OCI-LY7 (cell line): ENCODE measurements around the gene EPB41L4A. TPM values are rescaled to one million over a fixed set of nuclear protein-coding genes. Genes with fewer than 3 reads are reported as not detected.

ENCODE experiments used
- BruUV-seq: library from RNA; stranded (reverse); fragments of 400-500 nt; replicated peaks from 2 replicates; lab custom pipeline; 2021; lab: Mats Ljungman, UMichigan
- CTCF ChIA-PET: fragments of 300-600 bp; sonication (Branson Sonifier 250); formaldehyde crosslinking; loops from one replicate; lab custom pipeline; 2022; ENCODE audit warnings: antibody characterized with exemption; ENCODE audit not compliant: unreplicated experiment; lab: Charles Lee
- POLR2A ChIA-PET: fragments of 300-600 bp; sonication (Branson Sonifier 250); formaldehyde crosslinking; loops from one replicate; lab custom pipeline; 2022; ENCODE audit warnings: antibody characterized with exemption; lab: Charles Lee
- DNase-seq: peaks from one replicate; pipeline ENCODE4 v3.0.0-alpha.2; 2015; ENCODE audit warnings: low spot score
- H2AFZ ChIP-seq: fragments of 200-600 bp; sonication (generic), shearing (Covaris generic); 2 replicates; pipeline ENCODE4 v1.6.1; 2014; ENCODE audit warnings: mild to moderate bottlenecking, antibody characterized with exemption, low read length, moderate library complexity
- H3K27ac ChIP-seq: fragments of 200-600 bp; sonication (generic); 2 replicates; pipeline ENCODE4 v1.5.1; 2014; ENCODE audit warnings: mixed run types, low read depth, mild to moderate bottlenecking, moderate library complexity, low read length, inconsistent platforms; ENCODE audit not compliant: poor library complexity, severe bottlenecking
- H3K36me3 ChIP-seq: fragments of 200-600 bp; sonication (generic); 2 replicates; pipeline ENCODE4 v1.6.1; 2014; ENCODE audit warnings: mild to moderate bottlenecking, antibody characterized with exemption, low read length, moderate library complexity, mixed read lengths; ENCODE audit not compliant: insufficient read depth
- H3K4me1 ChIP-seq: fragments of 200-600 bp; sonication (generic); 2 replicates; pipeline ENCODE4 v1.5.1; 2014; ENCODE audit warnings: mild to moderate bottlenecking, low read length; ENCODE audit not compliant: insufficient read depth, poor library complexity, severe bottlenecking
- H3K4me2 ChIP-seq: fragments of 200-600 bp; sonication (generic); 2 replicates; pipeline ENCODE4 v1.6.1; 2014; ENCODE audit warnings: mild to moderate bottlenecking, low read length
- H3K4me3 ChIP-seq: fragments of 200-600 bp; sonication (generic); 2 replicates; pipeline ENCODE4 v1.5.1; 2014; ENCODE audit warnings: mild to moderate bottlenecking, low read depth, low read length; ENCODE audit not compliant: poor library complexity, severe bottlenecking
- H3K79me2 ChIP-seq: fragments of 200-600 bp; sonication (generic); 2 replicates; pipeline ENCODE4 v1.6.1; 2016; ENCODE audit warnings: low read depth, mild to moderate bottlenecking, low read length, moderate library complexity, mixed read lengths; ENCODE audit not compliant: insufficient read depth
- H3K9me2 ChIP-seq: fragments of 200-600 bp; sonication (generic); 2 replicates; pipeline ENCODE4 v1.6.1; 2016; ENCODE audit warnings: mild to moderate bottlenecking, low read length, mixed read lengths; ENCODE audit not compliant: insufficient read depth
- H3K9me3 ChIP-seq: fragments of 200-600 bp; sonication (generic); 2 replicates; pipeline ENCODE4 v1.6.1; 2014; ENCODE audit warnings: mild to moderate bottlenecking, mixed run types, low read length, mixed read lengths
- H4K20me1 ChIP-seq: fragments of 200-600 bp; sonication (generic); 2 replicates; pipeline ENCODE4 v1.6.1; 2014; ENCODE audit warnings: mild to moderate bottlenecking, antibody characterized with exemption, low read length, moderate library complexity, mixed read lengths; ENCODE audit not compliant: insufficient read depth
- EZH2phosphoT487 ChIP-seq: fragments of 200-600 bp; sonication (generic); IDR thresholded peaks from 2 replicates; pipeline ENCODE4 v1.6.1; 2018; ENCODE audit warnings: low read depth, borderline replicate concordance, mild to moderate bottlenecking, mixed run types, antibody characterized with exemption, low read length, moderate library complexity, mixed read lengths
- intact Hi-C: fragments of 100-400 bp; cut with micrococcal nuclease; formaldehyde crosslinking; loops from one replicate; pipeline ENCODE4 v1.10.0; 2022; ENCODE audit not compliant: unreplicated experiment
- total RNA-seq, 2 experiments: library from RNA; depleted of rRNA in 1 of 2; stranded (reverse); fragments of >200 nt in 1 of 2; shearing (Covaris generic) in 1 of 2; gene quantifications; 2 replicates each; pipeline ENCODE4 v1.2.3, GENCODE V29; 2014 to 2022
- TF ChIP-seq, protein P1 (sequence below): fragments of 200-600 bp; sonication (generic); conservative IDR thresholded peaks from 2 replicates; pipeline ENCODE4 v1.5.1; 2014; ENCODE audit warnings: mild to moderate bottlenecking, antibody characterized with exemption, low read length, moderate library complexity, mixed read lengths

EPB41L4A gene
- total RNA-seq, 2 experiments from 2014 or later, result 0.03 TPM; not detected in 1

DNA sequence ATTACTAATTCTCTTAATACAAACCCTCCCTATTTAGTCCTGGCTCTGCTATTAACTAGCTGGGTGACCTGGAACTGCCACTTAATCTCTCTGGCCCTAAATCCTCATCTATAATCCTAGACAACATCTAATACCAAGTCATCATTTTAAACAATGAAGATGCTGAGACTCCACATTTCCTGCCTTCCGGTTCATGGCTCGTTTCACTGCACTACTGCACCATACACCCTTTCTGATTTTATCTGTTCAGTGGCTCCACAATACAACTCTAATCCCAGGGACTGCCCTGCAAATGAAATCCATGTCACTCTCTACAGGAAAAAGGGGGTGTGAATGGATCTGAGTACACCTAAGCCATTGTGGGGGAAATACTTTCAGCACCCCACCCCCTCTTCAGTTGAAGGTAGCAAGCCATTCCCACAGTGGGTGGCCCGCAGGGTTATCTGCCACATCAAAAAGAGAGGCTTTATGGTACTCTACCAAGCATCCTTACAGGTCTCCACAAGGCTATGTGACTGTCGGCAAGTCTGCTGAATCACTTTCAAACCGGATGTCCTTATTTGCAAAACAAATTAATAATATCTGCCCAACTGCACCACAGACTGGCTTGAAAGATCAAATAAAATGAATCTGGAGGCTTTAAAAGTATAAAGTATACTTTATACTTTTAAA, 89.5 kb downstream of the EPB41L4A start:
- Histone ChIP-seq H3K4me3 (peak overlapping the region; percentile 47), H2AFZ (peak overlapping the region; percentile 77)

DNA sequence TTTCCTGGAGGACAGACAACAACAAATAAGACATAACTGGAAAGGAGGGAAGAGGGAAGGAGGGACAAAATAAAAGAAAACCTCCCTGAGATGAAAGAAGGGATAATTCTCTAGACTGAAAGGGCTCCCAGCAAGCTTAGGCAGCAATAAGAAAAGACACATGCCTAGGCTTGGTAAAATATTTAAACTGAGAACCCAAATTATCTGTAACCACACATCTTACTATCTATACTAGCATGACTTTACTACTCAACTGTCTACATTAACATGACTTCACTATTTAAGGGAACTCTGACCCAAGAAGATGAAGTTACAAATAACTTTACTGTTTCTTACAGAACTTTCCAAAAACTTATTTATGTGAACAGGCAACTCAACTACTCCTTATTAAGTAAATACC, 95.9 kb downstream of the EPB41L4A start:
- no peaks in the 10 kb centered on the region for H3K36me3 ChIP-seq
- H3K4me1 ChIP-seq, result no peaks in the 10 kb centered on the region
- TF ChIP-seq, protein P1, sequence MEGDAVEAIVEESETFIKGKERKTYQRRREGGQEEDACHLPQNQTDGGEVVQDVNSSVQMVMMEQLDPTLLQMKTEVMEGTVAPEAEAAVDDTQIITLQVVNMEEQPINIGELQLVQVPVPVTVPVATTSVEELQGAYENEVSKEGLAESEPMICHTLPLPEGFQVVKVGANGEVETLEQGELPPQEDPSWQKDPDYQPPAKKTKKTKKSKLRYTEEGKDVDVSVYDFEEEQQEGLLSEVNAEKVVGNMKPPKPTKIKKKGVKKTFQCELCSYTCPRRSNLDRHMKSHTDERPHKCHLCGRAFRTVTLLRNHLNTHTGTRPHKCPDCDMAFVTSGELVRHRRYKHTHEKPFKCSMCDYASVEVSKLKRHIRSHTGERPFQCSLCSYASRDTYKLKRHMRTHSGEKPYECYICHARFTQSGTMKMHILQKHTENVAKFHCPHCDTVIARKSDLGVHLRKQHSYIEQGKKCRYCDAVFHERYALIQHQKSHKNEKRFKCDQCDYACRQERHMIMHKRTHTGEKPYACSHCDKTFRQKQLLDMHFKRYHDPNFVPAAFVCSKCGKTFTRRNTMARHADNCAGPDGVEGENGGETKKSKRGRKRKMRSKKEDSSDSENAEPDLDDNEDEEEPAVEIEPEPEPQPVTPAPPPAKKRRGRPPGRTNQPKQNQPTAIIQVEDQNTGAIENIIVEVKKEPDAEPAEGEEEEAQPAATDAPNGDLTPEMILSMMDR, result no peak
- no peak overlapping the region for H3K4me3 ChIP-seq
- CTCF ChIA-PET, result no interaction called here
- POLR2A ChIA-PET, result no interaction called here
- no peaks in the 10 kb centered on the region for H4K20me1 ChIP-seq
- H3K9me2 ChIP-seq, result no peaks in the 10 kb centered on the region
- no peaks in the 10 kb centered on the region for H3K9me3 ChIP-seq
- no peak overlapping the region for H3K4me2 ChIP-seq
- no peak overlapping the region for H3K27ac ChIP-seq
- no peaks in the 10 kb centered on the region for H3K79me2 ChIP-seq
- H2AFZ ChIP-seq, result no peak overlapping the region
- intact Hi-C loops, result no loop called here
- no peak for DNase-seq
- no TSS peak for BruUV-seq

More for the DNA sequence above, 89.5 kb downstream of the EPB41L4A start:
- no peaks in the 10 kb centered on the region for H3K9me3 ChIP-seq
- intact Hi-C loops, result no loop called here
- no peaks in the 10 kb centered on the region for H3K79me2 ChIP-seq
- peak overlapping the region; percentile 67 for H3K4me2 ChIP-seq
- no peaks in the 10 kb centered on the region for H3K36me3 ChIP-seq
- peak; percentile 64 for DNase-seq
- ChIA-PET CTCF (no interaction called here), POLR2A (interaction anchor here (0.6 kb wide), 1 partner anchor 153 kb away, joined by 6 read pairs; no protein-coding TSS in a partner anchor)
- peak overlapping the region; percentile 42 for H3K27ac ChIP-seq
- peaks cover 28% of the 10 kb centered on the region for H3K4me1 ChIP-seq
- TF ChIP-seq, protein P1, result no peak
- TF ChIP-seq EZH2phosphoT487, result no peak
- BruUV-seq, result no TSS peak
- H3K9me2 ChIP-seq, result no peaks in the 10 kb centered on the region
- H4K20me1 ChIP-seq, result no peaks in the 10 kb centered on the region

DNA sequence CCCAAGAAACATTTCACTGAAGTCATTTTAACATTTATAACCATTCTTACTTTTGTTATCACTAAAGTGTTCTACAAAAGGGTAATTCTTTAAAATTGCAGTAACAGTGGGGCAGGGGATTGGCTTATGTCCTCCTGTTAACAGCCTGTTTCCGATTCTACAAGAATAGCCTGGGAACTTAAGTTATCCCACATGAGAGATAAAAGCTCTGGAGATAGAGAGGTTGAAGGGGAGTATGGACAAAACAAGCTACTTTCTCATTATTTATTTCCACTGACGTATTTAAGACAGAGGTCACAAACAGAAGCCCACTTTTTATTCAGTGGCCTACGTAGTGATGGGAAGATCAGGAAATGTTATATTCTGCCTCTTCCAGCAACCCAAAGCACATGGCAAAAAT, 98.7 kb downstream of the EPB41L4A start:
- H3K27ac ChIP-seq, result no peak overlapping the region
- DNase-seq, result no peak
- POLR2A ChIA-PET, result interaction anchor here (1.5 kb wide), 1 partner anchor 14 kb away, joined by 3 read pairs; no protein-coding TSS in a partner anchor
- CTCF ChIA-PET, result no interaction called here
- no TSS peak for BruUV-seq
- H3K4me1 ChIP-seq, result no peaks in the 10 kb centered on the region
- H3K9me2 ChIP-seq, result no peaks in the 10 kb centered on the region
- no peaks in the 10 kb centered on the region for H3K36me3 ChIP-seq
- no peak overlapping the region for H2AFZ ChIP-seq
- TF ChIP-seq, protein P1, result no peak
- TF ChIP-seq EZH2phosphoT487, result no peak
- no peak overlapping the region for H3K4me3 ChIP-seq
- H3K4me2 ChIP-seq, result no peak overlapping the region
- intact Hi-C loops, result no loop called here
- H4K20me1 ChIP-seq, result no peaks in the 10 kb centered on the region
- no peaks in the 10 kb centered on the region for H3K79me2 ChIP-seq
- H3K9me3 ChIP-seq, result no peaks in the 10 kb centered on the region
